Subcutaneous adipose tissue (tissue), 4 donors: ENCODE data around the gene SLC6A16. TPM values are rescaled to one million over a fixed set of nuclear protein-coding genes. Genes with fewer than 3 reads are reported as not detected.

Source experiments
- CTCF ChIP-seq: fragments of 450-650 bp; IDR thresholded peaks from one replicate; pipeline ENCODE4 v1.5.1; 2016; ENCODE audit warnings: low read depth, mild to moderate bottlenecking, control low read depth, antibody characterized with exemption, moderate library complexity
- total RNA-seq, 4 donors: library from RNA; depleted of rRNA; stranded (reverse); fragments of >200 nt; gene quantifications; one replicate each; pipeline ENCODE4 v1.1.0, GENCODE V29; 2016

Gene SLC6A16
- total RNA-seq, 4 donors from 2014 or later: 0.85 to 6.0 (median 3.1) TPM

- no peak for TF ChIP-seq CTCF
Measured at GRCh38 chr19:49362929-49363267, 37.9 kb upstream of the SLC6A16 start.

- no peak for TF ChIP-seq CTCF
Measured at GRCh38 chr19:49362048-49362928, 37.3 kb upstream of the SLC6A16 start, which contains the start of gene TEAD2. Gene TEAD2, minus strand, starts transcription at chr19:49362416. Its CDS starts 2,341 bp downstream, at chr19:49360075.

GRCh38 chr19:49361438-49362047 is 36.6 kb upstream of the SLC6A16 start:
- TF ChIP-seq CTCF: no peak

GRCh38 chr19:49359851-49360820 is 35.1 kb upstream of the SLC6A16 start:
- TF ChIP-seq CTCF: no peak

- no peak for TF ChIP-seq CTCF
Measured at GRCh38 chr19:49357186-49357585, 32.2 kb upstream of the SLC6A16 start.

GRCh38 chr19:49356382-49356781 is 31.4 kb upstream of the SLC6A16 start:
- no peak for TF ChIP-seq CTCF
